ENCODE data around the gene SOX6. TPM values are rescaled to one million over a fixed set of nuclear protein-coding genes. Genes with fewer than 3 reads are reported as not detected.

Gene SOX6
- polyA plus RNA-seq, 1 donor from 2014 or later, result 2.2 TPM

DNA sequence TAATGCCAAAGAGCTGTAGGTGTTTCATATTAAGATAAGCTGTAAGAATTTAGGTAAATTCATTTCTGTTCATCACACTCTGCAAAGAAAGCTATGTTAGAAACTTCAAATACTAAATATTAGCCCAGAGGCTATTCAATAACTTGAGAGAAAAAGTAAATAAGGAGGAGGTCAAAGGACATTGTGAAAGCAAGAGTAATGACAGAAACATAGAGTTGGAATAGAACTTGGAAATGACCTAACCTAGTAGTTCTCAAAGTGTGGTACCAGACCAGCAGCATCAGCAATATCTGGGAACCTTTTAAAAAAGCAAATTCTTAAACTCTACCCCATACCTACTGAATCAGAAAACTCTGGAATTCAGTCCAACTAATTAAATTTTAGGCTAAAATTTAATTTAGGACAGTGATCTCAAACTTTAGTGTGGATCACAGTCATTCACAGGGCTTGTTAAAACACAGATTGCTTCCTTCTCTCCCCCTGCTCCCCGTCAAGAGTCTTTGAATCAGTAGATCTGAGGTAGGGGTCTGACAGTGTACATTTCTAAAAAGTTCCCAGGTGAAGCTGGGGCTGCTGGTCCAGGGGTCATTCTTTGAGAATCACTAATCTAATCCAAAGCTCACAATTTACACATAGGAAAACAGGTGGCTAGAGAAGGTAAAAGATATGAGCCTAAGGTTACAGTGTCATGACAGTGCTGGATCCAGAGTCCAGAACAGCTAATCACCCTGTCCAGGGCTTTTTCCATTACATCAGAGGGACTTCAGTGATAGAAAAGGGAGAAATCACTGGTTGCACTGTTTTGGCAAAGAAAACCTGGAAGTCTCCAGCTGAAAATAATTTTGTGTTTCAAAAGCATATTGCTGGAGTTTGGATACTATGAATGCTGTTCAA is 241.1 kb downstream of the SOX6 start:
- H3K27me3 ChIP-seq (ENCODE audit: insufficient read depth, low read depth, low read length), result no peaks in the 10 kb centered on the region
- H3K9me2 ChIP-seq (ENCODE audit: insufficient read depth, low read length), result no peaks in the 10 kb centered on the region
- H3K27ac ChIP-seq (ENCODE audit: low read length), result no peak overlapping the region
- H2AFZ ChIP-seq (ENCODE audit: low read depth, low read length), result no peak overlapping the region
- H3K9me3 ChIP-seq (ENCODE audit: low read length), result no peaks in the 10 kb centered on the region
- no peak for TF ChIP-seq TAF1 (IDR thresholded peaks at IDR 0.05; ENCODE audit: low read depth)
- no peak for TF ChIP-seq POLR2AphosphoS5 (IDR thresholded peaks at IDR 0.05)
- no peak for TF ChIP-seq RAD21 (conservative IDR thresholded peaks at IDR 0.05)
- no peak for TF ChIP-seq EZH2 (IDR thresholded peaks at IDR 0.05; ENCODE audit: borderline replicate concordance, insufficient read depth, low read length, poor library complexity, severe bottlenecking)
- TF ChIP-seq MXI1 (conservative IDR thresholded peaks at IDR 0.05; ENCODE audit: poor library complexity, severe bottlenecking), result no peak
- TF ChIP-seq, protein P1, sequence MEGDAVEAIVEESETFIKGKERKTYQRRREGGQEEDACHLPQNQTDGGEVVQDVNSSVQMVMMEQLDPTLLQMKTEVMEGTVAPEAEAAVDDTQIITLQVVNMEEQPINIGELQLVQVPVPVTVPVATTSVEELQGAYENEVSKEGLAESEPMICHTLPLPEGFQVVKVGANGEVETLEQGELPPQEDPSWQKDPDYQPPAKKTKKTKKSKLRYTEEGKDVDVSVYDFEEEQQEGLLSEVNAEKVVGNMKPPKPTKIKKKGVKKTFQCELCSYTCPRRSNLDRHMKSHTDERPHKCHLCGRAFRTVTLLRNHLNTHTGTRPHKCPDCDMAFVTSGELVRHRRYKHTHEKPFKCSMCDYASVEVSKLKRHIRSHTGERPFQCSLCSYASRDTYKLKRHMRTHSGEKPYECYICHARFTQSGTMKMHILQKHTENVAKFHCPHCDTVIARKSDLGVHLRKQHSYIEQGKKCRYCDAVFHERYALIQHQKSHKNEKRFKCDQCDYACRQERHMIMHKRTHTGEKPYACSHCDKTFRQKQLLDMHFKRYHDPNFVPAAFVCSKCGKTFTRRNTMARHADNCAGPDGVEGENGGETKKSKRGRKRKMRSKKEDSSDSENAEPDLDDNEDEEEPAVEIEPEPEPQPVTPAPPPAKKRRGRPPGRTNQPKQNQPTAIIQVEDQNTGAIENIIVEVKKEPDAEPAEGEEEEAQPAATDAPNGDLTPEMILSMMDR (IDR thresholded peaks at IDR 0.05; ENCODE audit: poor library complexity, severe bottlenecking), result no peak
- no peaks in the 10 kb centered on the region for H3K36me3 ChIP-seq (ENCODE audit: insufficient read depth, low read length)
- H3F3A ChIP-seq (ENCODE audit: insufficient read depth, low read length, poor library complexity, severe bottlenecking), result no peaks in the 10 kb centered on the region
- H4K20me1 ChIP-seq (ENCODE audit: insufficient read depth), result no peaks in the 10 kb centered on the region
- no peak overlapping the region for H3K9ac ChIP-seq (ENCODE audit: low read length)
- H3K4me2 ChIP-seq (ENCODE audit: low read length), result no peak overlapping the region
- H3K4me3 ChIP-seq (ENCODE audit: low read length), result no peak overlapping the region
- H3K79me2 ChIP-seq (replicated peaks; ENCODE audit: insufficient read depth, low read length), result no peaks in the 10 kb centered on the region

DNA sequence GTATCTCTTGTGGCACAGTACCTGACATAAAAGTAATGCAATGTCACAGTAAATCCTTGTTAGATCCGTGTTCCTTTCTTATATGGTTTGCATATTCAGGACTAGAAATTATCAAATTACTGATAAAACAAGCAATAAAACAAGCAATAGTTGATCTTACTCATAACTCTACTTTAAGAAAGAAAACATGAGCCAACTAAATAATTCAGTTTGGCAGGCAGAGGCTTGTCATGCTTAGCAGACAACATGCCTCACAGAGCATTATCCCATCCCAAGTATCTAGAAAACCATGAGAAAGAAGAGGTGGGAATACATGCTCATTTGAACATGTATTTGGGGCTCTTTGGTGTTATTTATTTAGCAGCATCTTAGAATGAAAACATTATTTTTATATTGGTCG is 241.9 kb downstream of the SOX6 start:
- H3K27me3 ChIP-seq (ENCODE audit: insufficient read depth, low read depth, low read length), result no peaks in the 10 kb centered on the region
- H3K9ac ChIP-seq (ENCODE audit: low read length), result no peak overlapping the region
- no peaks in the 10 kb centered on the region for H4K20me1 ChIP-seq (ENCODE audit: insufficient read depth)
- no peaks in the 10 kb centered on the region for H3F3A ChIP-seq (ENCODE audit: insufficient read depth, low read length, poor library complexity, severe bottlenecking)
- H3K9me2 ChIP-seq (ENCODE audit: insufficient read depth, low read length), result no peaks in the 10 kb centered on the region
- no peaks in the 10 kb centered on the region for H3K79me2 ChIP-seq (replicated peaks; ENCODE audit: insufficient read depth, low read length)
- no peaks in the 10 kb centered on the region for H3K36me3 ChIP-seq (ENCODE audit: insufficient read depth, low read length)
- H2AFZ ChIP-seq (ENCODE audit: low read depth, low read length), result no peak overlapping the region
- H3K9me3 ChIP-seq (ENCODE audit: low read length), result no peaks in the 10 kb centered on the region
- no peak overlapping the region for H3K27ac ChIP-seq (ENCODE audit: low read length)
- H3K4me3 ChIP-seq (ENCODE audit: low read length), result no peak overlapping the region
- no peak for TF ChIP-seq EP300 (conservative IDR thresholded peaks at IDR 0.05; ENCODE audit: poor library complexity, severe bottlenecking)
- no peak overlapping the region for H3K4me2 ChIP-seq (ENCODE audit: low read length)

DNA sequence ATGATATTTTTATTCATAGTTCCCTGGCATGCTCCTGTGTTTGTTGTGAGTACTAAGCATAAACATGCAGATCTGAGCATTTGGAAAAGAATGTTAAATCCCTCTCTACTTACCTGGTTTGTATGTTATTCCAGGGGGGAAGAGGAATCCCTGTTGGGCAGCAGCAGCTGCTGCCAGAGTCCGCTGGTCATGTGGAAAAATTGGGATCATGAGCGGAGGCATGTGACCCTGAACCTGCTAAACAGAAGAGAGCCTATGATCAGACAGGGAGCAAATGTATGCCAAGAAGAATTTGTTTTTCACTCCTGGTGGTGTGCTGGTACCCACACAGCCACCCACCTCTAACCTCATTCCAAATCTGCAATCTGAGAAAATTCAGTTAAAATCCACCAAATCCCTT is 244.7 kb downstream of the SOX6 start:
- TF ChIP-seq TAF1 (IDR thresholded peaks at IDR 0.05; ENCODE audit: low read depth), result no peak
- no peak for TF ChIP-seq POLR2AphosphoS5 (IDR thresholded peaks at IDR 0.05)
- no peak for TF ChIP-seq SMC3 (conservative IDR thresholded peaks at IDR 0.05; ENCODE audit: poor library complexity)
- no peak for TF ChIP-seq EZH2 (IDR thresholded peaks at IDR 0.05; ENCODE audit: borderline replicate concordance, insufficient read depth, low read length, poor library complexity, severe bottlenecking)
- TF ChIP-seq, protein P2, sequence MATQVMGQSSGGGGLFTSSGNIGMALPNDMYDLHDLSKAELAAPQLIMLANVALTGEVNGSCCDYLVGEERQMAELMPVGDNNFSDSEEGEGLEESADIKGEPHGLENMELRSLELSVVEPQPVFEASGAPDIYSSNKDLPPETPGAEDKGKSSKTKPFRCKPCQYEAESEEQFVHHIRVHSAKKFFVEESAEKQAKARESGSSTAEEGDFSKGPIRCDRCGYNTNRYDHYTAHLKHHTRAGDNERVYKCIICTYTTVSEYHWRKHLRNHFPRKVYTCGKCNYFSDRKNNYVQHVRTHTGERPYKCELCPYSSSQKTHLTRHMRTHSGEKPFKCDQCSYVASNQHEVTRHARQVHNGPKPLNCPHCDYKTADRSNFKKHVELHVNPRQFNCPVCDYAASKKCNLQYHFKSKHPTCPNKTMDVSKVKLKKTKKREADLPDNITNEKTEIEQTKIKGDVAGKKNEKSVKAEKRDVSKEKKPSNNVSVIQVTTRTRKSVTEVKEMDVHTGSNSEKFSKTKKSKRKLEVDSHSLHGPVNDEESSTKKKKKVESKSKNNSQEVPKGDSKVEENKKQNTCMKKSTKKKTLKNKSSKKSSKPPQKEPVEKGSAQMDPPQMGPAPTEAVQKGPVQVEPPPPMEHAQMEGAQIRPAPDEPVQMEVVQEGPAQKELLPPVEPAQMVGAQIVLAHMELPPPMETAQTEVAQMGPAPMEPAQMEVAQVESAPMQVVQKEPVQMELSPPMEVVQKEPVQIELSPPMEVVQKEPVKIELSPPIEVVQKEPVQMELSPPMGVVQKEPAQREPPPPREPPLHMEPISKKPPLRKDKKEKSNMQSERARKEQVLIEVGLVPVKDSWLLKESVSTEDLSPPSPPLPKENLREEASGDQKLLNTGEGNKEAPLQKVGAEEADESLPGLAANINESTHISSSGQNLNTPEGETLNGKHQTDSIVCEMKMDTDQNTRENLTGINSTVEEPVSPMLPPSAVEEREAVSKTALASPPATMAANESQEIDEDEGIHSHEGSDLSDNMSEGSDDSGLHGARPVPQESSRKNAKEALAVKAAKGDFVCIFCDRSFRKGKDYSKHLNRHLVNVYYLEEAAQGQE (IDR thresholded peaks at IDR 0.05; ENCODE audit: borderline replicate concordance), result no peak
- no peak for TF ChIP-seq EP300 (conservative IDR thresholded peaks at IDR 0.05; ENCODE audit: poor library complexity, severe bottlenecking)
- no peak for TF ChIP-seq RAD21 (conservative IDR thresholded peaks at IDR 0.05)
- TF ChIP-seq, protein P1 (IDR thresholded peaks at IDR 0.05; ENCODE audit: poor library complexity, severe bottlenecking), result no peak
- TF ChIP-seq MXI1 (conservative IDR thresholded peaks at IDR 0.05; ENCODE audit: poor library complexity, severe bottlenecking), result no peak
- H3K79me2 ChIP-seq (replicated peaks; ENCODE audit: insufficient read depth, low read length), result no peaks in the 10 kb centered on the region
- H4K20me1 ChIP-seq (ENCODE audit: insufficient read depth), result no peaks in the 10 kb centered on the region
- H3K27me3 ChIP-seq (ENCODE audit: insufficient read depth, low read depth, low read length), result no peaks in the 10 kb centered on the region
- H3K27ac ChIP-seq (ENCODE audit: low read length), result no peak overlapping the region
- no peaks in the 10 kb centered on the region for H3K9me2 ChIP-seq (ENCODE audit: insufficient read depth, low read length)
- H3K4me3 ChIP-seq (ENCODE audit: low read length), result no peak overlapping the region
- H3K36me3 ChIP-seq (ENCODE audit: insufficient read depth, low read length), result no peaks in the 10 kb centered on the region
- H3K9ac ChIP-seq (ENCODE audit: low read length), result no peak overlapping the region
- no peaks in the 10 kb centered on the region for H3F3A ChIP-seq (ENCODE audit: insufficient read depth, low read length, poor library complexity, severe bottlenecking)
- peaks cover 3% of the 10 kb centered on the region for H3K9me3 ChIP-seq (ENCODE audit: low read length)
- H3K4me2 ChIP-seq (ENCODE audit: low read length), result no peak overlapping the region
- H2AFZ ChIP-seq (ENCODE audit: low read depth, low read length), result no peak overlapping the region
